Small intestine (tissue), 7 donors: ENCODE data around the gene STPG2. TPM values are rescaled to one million over a fixed set of nuclear protein-coding genes. Genes with fewer than 3 reads are reported as not detected.

Experiments used
- DNase-seq, 2 donors: peaks; one replicate each; pipeline versions ENCODE4 v3.0.0 to v3.0.0-alpha.2; 2013
- FAIRE-seq: peaks from 2 replicates; lab custom pipeline; 2012; peaks lifted over from hg19 to GRCh38; lab: Jason Lieb, UNC
- H3K27ac ChIP-seq, 3 donors: one replicate each; pipeline ENCODE4 v1.5.1; 2013; ENCODE audit warnings: low read length in 2 of 3, mild to moderate bottlenecking in 2 of 3, control low read depth in 1 of 3, inconsistent platforms in 1 of 3, low read depth in 1 of 3, moderate library complexity in 1 of 3
- H3K27me3 ChIP-seq, 3 donors: one replicate each; pipeline ENCODE4 v1.6.1; 2013; ENCODE audit warnings: low read length in 3 of 3, inconsistent platforms in 1 of 3; ENCODE audit not compliant: control insufficient read depth in 3 of 3, insufficient read depth in 3 of 3
- H3K36me3 ChIP-seq, 3 donors: one replicate each; pipeline ENCODE4 v1.6.1; 2013; ENCODE audit warnings: low read length in 3 of 3, inconsistent platforms in 1 of 3, low read depth in 1 of 3, mild to moderate bottlenecking in 1 of 3, moderate library complexity in 1 of 3; ENCODE audit not compliant: control insufficient read depth in 3 of 3, insufficient read depth in 2 of 3
- H3K4me1 ChIP-seq, 3 donors: one replicate each; pipeline ENCODE4 v1.6.1; 2013; ENCODE audit warnings: low read length in 2 of 3, inconsistent platforms in 1 of 3, low read depth in 1 of 3, mild to moderate bottlenecking in 1 of 3, moderate library complexity in 1 of 3; ENCODE audit not compliant: control insufficient read depth in 3 of 3, insufficient read depth in 2 of 3
- H3K4me3 ChIP-seq, 3 donors: one replicate each; pipeline ENCODE4 v1.5.1; 2013; ENCODE audit warnings: low read length in 3 of 3, control low read depth in 1 of 3, inconsistent platforms in 1 of 3, low read depth in 1 of 3, mild to moderate bottlenecking in 1 of 3, moderate library complexity in 1 of 3
- H3K9me3 ChIP-seq, 2 donors: one replicate each; pipeline ENCODE4 v1.6.1; 2013; ENCODE audit warnings: low read depth in 1 of 2, low read length in 1 of 2; ENCODE audit not compliant: control insufficient read depth in 2 of 2, insufficient read depth in 1 of 2
- WGBS, 3 donors: extraction: QIAGEN DNeasy Blood & Tissue Kit; methylation state at CpG; one replicate each; pipeline ENCODE4 v1.1.7; 2013; 5-methylcytosine and 5-hydroxymethylcytosine counted together
- polyA plus RNA-seq, 4 donors: library from polyadenylated mRNA; stranded (reverse) in 3 of 4; unstranded in 1 of 4; fragments of 200-250 nt in 3 of 4; fragments of 120-200 nt in 1 of 4; gene quantifications; one replicate each; pipeline versions ENCODE4 v1.2.1 to v1.2.3, GENCODE V29; 2013
- donor health status: healthy with polysubstance abuse.
- donor health status: control.
- donor health status: control.
- donor health status: Bipolar disorder and iron deficiency.
- donor health status: healthy.

Gene STPG2
- polyA plus RNA-seq, 4 donors: 0.01 to 0.40 TPM; not detected in 2

GRCh38 chr4:97590266-97590665 is 553.0 kb downstream of the STPG2 start:
- no peak overlapping the region for H3K27ac ChIP-seq
- FAIRE-seq (no peak), DNase-seq (no peak)
- 81 to 84% (median 81%) methylated on average over 4 of the region's 4 CpGs for WGBS, 3 donors
- H3K4me3 ChIP-seq: no peak overlapping the region
- no peaks in the 10 kb centered on the region for H3K4me1 ChIP-seq
- no peaks in the 10 kb centered on the region for H3K27me3 ChIP-seq
- H3K36me3 ChIP-seq: no peaks in the 10 kb centered on the region
- peaks cover 0 to 2% of the 10 kb centered on the region in 2 donors for H3K9me3 ChIP-seq

DNA sequence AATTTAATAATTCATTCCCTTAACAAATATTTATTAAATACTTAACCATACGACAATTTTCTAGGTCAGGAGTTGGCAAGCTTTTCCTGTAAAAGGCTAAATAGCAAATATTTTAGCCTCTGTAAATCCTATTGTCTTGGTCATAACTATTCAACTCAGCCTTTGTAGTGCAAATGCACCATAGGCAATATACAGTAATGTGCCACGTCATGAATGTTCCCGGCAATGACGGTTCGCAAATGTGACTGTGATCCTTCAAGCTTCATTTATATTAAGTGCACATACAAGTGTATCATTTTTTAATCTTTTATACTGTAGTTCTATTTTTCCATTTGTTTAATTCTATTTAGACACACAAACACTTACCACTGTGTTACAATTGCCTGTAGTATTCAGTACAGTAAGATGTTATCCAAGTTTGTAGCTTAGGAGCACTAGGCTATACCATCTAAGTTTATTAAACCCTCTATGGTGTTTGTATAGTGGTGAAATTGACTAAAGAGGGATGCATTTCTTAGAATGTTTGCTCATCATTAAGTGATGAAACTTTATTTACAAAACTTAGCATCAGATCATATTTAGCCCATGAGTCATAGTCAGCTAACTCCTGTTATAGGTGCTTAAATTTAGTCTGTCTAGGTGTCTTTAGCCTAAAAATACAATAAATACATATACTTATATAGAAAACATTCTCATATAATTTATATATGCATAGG is 553.6 kb downstream of the STPG2 start:
- Histone ChIP-seq H3K4me1 (no peaks in the 10 kb centered on the region), H3K4me3 (no peak overlapping the region), H3K27me3 (no peaks in the 10 kb centered on the region), H3K27ac (no peak overlapping the region), H3K36me3 (no peaks in the 10 kb centered on the region), H3K9me3 (peaks cover 0 to 2% of the 10 kb centered on the region in 2 donors)
- WGBS, 3 donors: 92 to 95% (median 94%) methylated on average over 5 of the region's 5 CpGs
- FAIRE-seq (no peak), DNase-seq (no peak)

- Histone ChIP-seq H3K9me3 (no peaks in the 10 kb centered on the region), H3K36me3 (no peaks in the 10 kb centered on the region), H3K27me3 (no peaks in the 10 kb centered on the region), H3K4me1 (no peaks in the 10 kb centered on the region), H3K4me3 (no peak overlapping the region), H3K27ac (no peak overlapping the region)
- 79 to 91% (median 88%) methylated on average over 2 of the region's 2 CpGs for WGBS, 3 donors
- DNase-seq: no peak
- no peak for FAIRE-seq
Observed at GRCh38 chr4:97587912-97588311, 555.4 kb downstream of the STPG2 start.

GRCh38 chr4:97585274-97585673 is 558.0 kb downstream of the STPG2 start:
- no peak overlapping the region for H3K4me3 ChIP-seq

GRCh38 chr4:97582890-97583289 is 560.4 kb downstream of the STPG2 start:
- Histone ChIP-seq H3K4me3 (no peak overlapping the region), H3K27ac (no peak overlapping the region), H3K36me3 (no peaks in the 10 kb centered on the region), H3K9me3 (no peaks in the 10 kb centered on the region), H3K27me3 (no peaks in the 10 kb centered on the region), H3K4me1 (no peaks in the 10 kb centered on the region)
- no peak for DNase-seq
- WGBS, 3 donors: 70 to 73% (median 70%) methylated on average over 1 of the region's 1 CpG
- no peak for FAIRE-seq

More at GRCh38 chr4:97585274-97585673, 558.0 kb downstream of the STPG2 start:
- H3K4me1 ChIP-seq: no peaks in the 10 kb centered on the region
- no peak for FAIRE-seq
- H3K9me3 ChIP-seq: no peaks in the 10 kb centered on the region
- H3K27ac ChIP-seq: no peak overlapping the region
- H3K27me3 ChIP-seq: no peaks in the 10 kb centered on the region
- H3K36me3 ChIP-seq: no peaks in the 10 kb centered on the region
- DNase-seq: no peak

DNA sequence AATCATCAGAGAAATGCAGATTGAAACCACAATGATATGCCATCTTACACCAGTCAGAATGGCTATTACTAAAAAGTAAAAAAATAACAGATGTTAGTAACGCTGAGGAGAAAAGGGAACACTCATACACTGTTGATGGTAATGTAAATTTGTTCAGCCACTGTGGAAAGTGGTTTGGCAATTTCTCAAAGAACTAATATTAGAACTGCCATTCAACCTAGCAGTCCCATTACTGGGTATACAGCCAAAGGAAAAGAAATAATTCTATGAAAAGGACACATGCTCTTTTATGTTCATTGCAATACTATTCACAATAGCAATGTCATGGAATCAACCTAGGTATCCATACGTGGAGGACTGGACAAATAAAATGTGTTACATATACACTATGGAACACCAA is 566.3 kb downstream of the STPG2 start:
- WGBS, 3 donors: 68 to 82% (median 77%) methylated on average over 2 of the region's 2 CpGs
- DNase-seq (no peak), FAIRE-seq (no peak)
- Histone ChIP-seq H3K27me3 (no peaks in the 10 kb centered on the region), H3K4me3 (no peak overlapping the region), H3K27ac (no peak overlapping the region), H3K9me3 (no peaks in the 10 kb centered on the region), H3K36me3 (no peaks in the 10 kb centered on the region), H3K4me1 (no peaks in the 10 kb centered on the region)

- 76 to 83% (median 76%) methylated on average over 2 of the region's 2 CpGs for WGBS, 3 donors
- FAIRE-seq: no peak
Observed at GRCh38 chr4:97560009-97560408, 583.3 kb downstream of the STPG2 start.

DNA sequence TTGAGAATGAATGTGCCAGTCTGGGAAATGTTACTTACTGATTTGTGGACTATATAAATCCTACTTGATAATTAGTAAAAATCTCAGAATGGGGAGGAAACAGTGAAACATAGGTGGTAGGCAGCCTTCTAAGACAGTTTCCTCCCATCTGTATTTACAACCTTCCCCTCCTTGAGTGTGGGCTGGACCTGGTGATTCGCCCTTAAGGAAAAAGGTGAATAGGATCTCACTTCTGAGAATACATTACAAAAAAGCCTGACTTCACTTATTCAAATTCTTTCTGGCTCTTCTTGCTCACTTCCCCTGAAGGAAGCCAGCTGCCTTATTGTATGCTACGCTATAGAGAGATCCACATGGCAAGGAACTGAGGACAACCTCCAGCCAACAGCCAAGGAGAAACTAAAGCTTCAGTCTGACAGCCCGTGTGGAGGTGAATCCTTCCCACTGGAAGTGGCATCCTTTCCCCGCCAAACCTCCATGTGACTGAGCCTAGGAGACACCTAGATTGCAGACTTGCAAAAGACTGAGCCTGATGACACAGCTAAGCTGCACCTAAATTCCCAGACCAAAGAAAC is 585.0 kb downstream of the STPG2 start:
- Histone ChIP-seq H3K4me3 (no peak overlapping the region), H3K27ac (no peak overlapping the region), H3K27me3 (no peaks in the 10 kb centered on the region), H3K36me3 (no peaks in the 10 kb centered on the region), H3K4me1 (no peaks in the 10 kb centered on the region), H3K9me3 (no peaks in the 10 kb centered on the region)
- DNase-seq (no peak), FAIRE-seq (no peak)
- WGBS, 3 donors: 80 to 84% (median 84%) methylated on average over 4 of the region's 4 CpGs

More at GRCh38 chr4:97560009-97560408, 583.3 kb downstream of the STPG2 start:
- Histone ChIP-seq H3K36me3 (no peaks in the 10 kb centered on the region), H3K4me1 (no peaks in the 10 kb centered on the region), H3K4me3 (no peak overlapping the region), H3K9me3 (no peaks in the 10 kb centered on the region), H3K27ac (no peak overlapping the region), H3K27me3 (no peaks in the 10 kb centered on the region)
- DNase-seq: no peak
